Liver (tissue), 9 donors: ENCODE results near the gene EMCN. TPM values are rescaled to one million over a fixed set of nuclear protein-coding genes. Genes with fewer than 3 reads are reported as not detected.

ENCODE experiments used
- DNase-seq: peaks from one replicate; pipeline ENCODE4 v3.0.0-alpha.2; 2017; ENCODE audit warnings: low spot score
- H3K27ac ChIP-seq, 2 donors: one replicate each; pipeline ENCODE4 v1.7.0; 2013; ENCODE audit warnings: inconsistent platforms in 2 of 2, low read length in 2 of 2, control low read depth in 1 of 2, low read depth in 1 of 2, mild to moderate bottlenecking in 1 of 2
- H3K27me3 ChIP-seq, 4 donors: one replicate each; pipeline versions ENCODE4 v1.6.1 to v1.7.0; 2013; ENCODE audit warnings: low read length in 3 of 4, inconsistent platforms in 1 of 4, mild to moderate bottlenecking in 1 of 4, moderate library complexity in 1 of 4; ENCODE audit not compliant: control insufficient read depth in 4 of 4, insufficient read depth in 4 of 4
- H3K36me3 ChIP-seq, 4 donors: one replicate each; pipeline versions ENCODE4 v1.6.1 to v1.7.0; 2013; ENCODE audit warnings: low read length in 3 of 4, mild to moderate bottlenecking in 3 of 4, low read depth in 1 of 4, moderate library complexity in 1 of 4; ENCODE audit not compliant: control insufficient read depth in 4 of 4, insufficient read depth in 3 of 4
- H3K4me1 ChIP-seq, 4 donors: one replicate each; pipeline versions ENCODE4 v1.6.1 to v1.7.0; 2013; ENCODE audit warnings: low read length in 3 of 4, mild to moderate bottlenecking in 3 of 4, moderate library complexity in 1 of 4; ENCODE audit not compliant: control insufficient read depth in 4 of 4, insufficient read depth in 4 of 4
- H3K4me3 ChIP-seq, 3 donors: one replicate each; pipeline versions ENCODE4 v1.6.1 to v1.7.0; 2013; ENCODE audit warnings: low read length in 3 of 3, control low read depth in 1 of 3, low read depth in 1 of 3, mild to moderate bottlenecking in 1 of 3
- H3K9ac ChIP-seq, 2 donors: one replicate each; pipeline ENCODE4 v1.7.0; 2013; ENCODE audit warnings: low read length in 2 of 2, mild to moderate bottlenecking in 2 of 2, moderate library complexity in 2 of 2, control low read depth in 1 of 2, low read depth in 1 of 2
- H3K9me3 ChIP-seq, 4 donors: one replicate each; pipeline versions ENCODE4 v1.6.1 to v1.7.0; 2013; ENCODE audit warnings: low read length in 3 of 4; ENCODE audit not compliant: control insufficient read depth in 4 of 4
- CTCF ChIP-seq: fragments of 150-350 bp; IDR thresholded peaks from 2 replicates; pipeline ENCODE4 v1.5.1; 2017; ENCODE audit warnings: improper control_type of control experiment, low read depth, low read length; ENCODE audit not compliant: missing input control
- EGR1 ChIP-seq, 2 donors: IDR thresholded peaks; 2 replicates each; pipeline ENCODE4 v1.6.1; 2016 to 2018; ENCODE audit warnings: antibody characterized with exemption in 2 of 2, low read depth in 2 of 2
- FOXA1 ChIP-seq: IDR thresholded peaks from 2 replicates; pipeline ENCODE4 v1.6.1; 2016; ENCODE audit warnings: antibody characterized with exemption
- FOXA2 ChIP-seq: IDR thresholded peaks from 2 replicates; pipeline ENCODE4 v1.6.1; 2016; ENCODE audit warnings: antibody characterized with exemption
- GABPA ChIP-seq, 2 donors: IDR thresholded peaks in 1 of 2; conservative IDR thresholded peaks in 1 of 2; 2 replicates each; pipeline ENCODE4 v1.6.1; 2016; ENCODE audit warnings: antibody characterized with exemption in 2 of 2, mild to moderate bottlenecking in 1 of 2, moderate library complexity in 1 of 2
- HNF4A ChIP-seq, 2 donors: conservative IDR thresholded peaks; 2 replicates each; pipeline ENCODE4 v1.6.1; 2016; ENCODE audit warnings: antibody characterized with exemption in 2 of 2, mild to moderate bottlenecking in 2 of 2
- HNF4G ChIP-seq: IDR thresholded peaks from 2 replicates; pipeline ENCODE4 v1.6.1; 2016; ENCODE audit warnings: antibody characterized with exemption
- JUND ChIP-seq, 2 donors: IDR thresholded peaks; 2 replicates each; pipeline ENCODE4 v1.6.1; 2016; ENCODE audit warnings: antibody characterized with exemption in 2 of 2
- NR2F2 ChIP-seq: IDR thresholded peaks from 2 replicates; pipeline ENCODE4 v1.6.1; 2016; ENCODE audit warnings: antibody characterized with exemption
- RAD21 ChIP-seq, 2 donors: IDR thresholded peaks; 2 replicates each; pipeline ENCODE4 v1.6.1; 2016; ENCODE audit warnings: antibody characterized with exemption in 2 of 2, mild to moderate bottlenecking in 2 of 2
- REST ChIP-seq: IDR thresholded peaks from 2 replicates; pipeline ENCODE4 v1.6.1; 2016; ENCODE audit warnings: antibody characterized with exemption, mild to moderate bottlenecking
- RXRA ChIP-seq, 2 donors: IDR thresholded peaks; 2 replicates each; pipeline ENCODE4 v1.6.1; 2017 to 2018; ENCODE audit warnings: antibody characterized with exemption in 2 of 2, mild to moderate bottlenecking in 1 of 2
- SP1 ChIP-seq: IDR thresholded peaks from 2 replicates; pipeline ENCODE4 v1.6.1; 2018; ENCODE audit warnings: antibody characterized with exemption, mild to moderate bottlenecking
- TAF1 ChIP-seq: conservative IDR thresholded peaks from 2 replicates; pipeline ENCODE4 v1.6.1; 2016; ENCODE audit warnings: antibody characterized with exemption, mild to moderate bottlenecking
- YY1 ChIP-seq: IDR thresholded peaks from 2 replicates; pipeline ENCODE4 v1.6.1; 2016; ENCODE audit warnings: antibody characterized with exemption, mild to moderate bottlenecking
- WGBS: extraction: QIAGEN DNeasy Blood & Tissue Kit; methylation state at CpG from one replicate; pipeline ENCODE4 v1.1.7; 2013; 5-methylcytosine and 5-hydroxymethylcytosine counted together
- polyA plus RNA-seq, 2 donors: library from polyadenylated mRNA; stranded (reverse) in 1 of 2; unstranded in 1 of 2; fragments of 200-250 nt in 1 of 2; fragments of >200 nt in 1 of 2; fragmentation: Nextera tagmentation in 1 of 2; extraction: Ambion mirVana in 1 of 2; gene quantifications; one replicate each; pipeline versions ENCODE4 v1.2.1 to v1.2.3, GENCODE V29; 2013 to 2015
- total RNA-seq, 2 donors: library from RNA; depleted of rRNA; stranded (reverse); fragments of >200 nt; gene quantifications; one replicate each; pipeline ENCODE4 v1.2.3, GENCODE V29; 2014
- TF ChIP-seq, protein P1 (sequence below): IDR thresholded peaks from 2 replicates; pipeline ENCODE4 v1.6.1; 2016; ENCODE audit warnings: antibody characterized with exemption
- TF ChIP-seq, protein P2 (sequence below): IDR thresholded peaks from 2 replicates; pipeline ENCODE4 v1.6.1; 2016; ENCODE audit warnings: antibody characterized with exemption
- donor health status: healthy.
- donor health status: healthy.
- donor health status: healthy.
- donor health status: healthy.
- donor health status: healthy.

Gene EMCN
- total and polyA plus RNA-seq, 4 donors, result 1.8 to 4.4 (median 2.5) TPM

GRCh38 chr4:100555611-100556337, 38.0 kb upstream of the EMCN start:
- Histone ChIP-seq H3K9ac (no peak overlapping the region), H3K36me3 (no peaks in the 10 kb centered on the region), H3K4me3 (no peak overlapping the region), H3K27me3 (no peaks in the 10 kb centered on the region), H3K27ac (no peak overlapping the region), H3K9me3 (no peaks in the 10 kb centered on the region), H3K4me1 (no peaks in the 10 kb centered on the region)
- TF ChIP-seq, protein P1, sequence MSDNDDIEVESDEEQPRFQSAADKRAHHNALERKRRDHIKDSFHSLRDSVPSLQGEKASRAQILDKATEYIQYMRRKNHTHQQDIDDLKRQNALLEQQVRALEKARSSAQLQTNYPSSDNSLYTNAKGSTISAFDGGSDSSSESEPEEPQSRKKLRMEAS, result no peak
- no peak for TF ChIP-seq NR2F2
- no peak for TF ChIP-seq FOXA2
- TF ChIP-seq RAD21 (IDR thresholded peaks at IDR 0.05), result no peak
- TF ChIP-seq, protein P2, sequence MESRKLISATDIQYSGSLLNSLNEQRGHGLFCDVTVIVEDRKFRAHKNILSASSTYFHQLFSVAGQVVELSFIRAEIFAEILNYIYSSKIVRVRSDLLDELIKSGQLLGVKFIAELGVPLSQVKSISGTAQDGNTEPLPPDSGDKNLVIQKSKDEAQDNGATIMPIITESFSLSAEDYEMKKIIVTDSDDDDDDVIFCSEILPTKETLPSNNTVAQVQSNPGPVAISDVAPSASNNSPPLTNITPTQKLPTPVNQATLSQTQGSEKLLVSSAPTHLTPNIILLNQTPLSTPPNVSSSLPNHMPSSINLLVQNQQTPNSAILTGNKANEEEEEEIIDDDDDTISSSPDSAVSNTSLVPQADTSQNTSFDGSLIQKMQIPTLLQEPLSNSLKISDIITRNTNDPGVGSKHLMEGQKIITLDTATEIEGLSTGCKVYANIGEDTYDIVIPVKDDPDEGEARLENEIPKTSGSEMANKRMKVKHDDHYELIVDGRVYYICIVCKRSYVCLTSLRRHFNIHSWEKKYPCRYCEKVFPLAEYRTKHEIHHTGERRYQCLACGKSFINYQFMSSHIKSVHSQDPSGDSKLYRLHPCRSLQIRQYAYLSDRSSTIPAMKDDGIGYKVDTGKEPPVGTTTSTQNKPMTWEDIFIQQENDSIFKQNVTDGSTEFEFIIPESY, result no peak
- no peak for TF ChIP-seq GABPA (IDR thresholded peaks at IDR 0.05 in 1 of 2, conservative IDR thresholded peaks at IDR 0.05 in 1 of 2)
- TF ChIP-seq RXRA (IDR thresholded peaks at IDR 0.05), result no peak
- TF ChIP-seq TAF1, result no peak
- TF ChIP-seq HNF4A (conservative IDR thresholded peaks at IDR 0.05), result no peak
- TF ChIP-seq EGR1 (IDR thresholded peaks at IDR 0.05; ENCODE audit: low read depth in 2 of 2), result no peak
- no peak for TF ChIP-seq YY1
- no peak for TF ChIP-seq JUND (IDR thresholded peaks at IDR 0.05)
- no peak for TF ChIP-seq CTCF
- no peak for TF ChIP-seq HNF4G
- 60% methylated on average over 2 of the region's 2 CpGs for WGBS
- no peak for DNase-seq

GRCh38 chr4:100548200-100548560, 30.4 kb upstream of the EMCN start:
- WGBS, result 51% methylated on average over 1 of the region's 1 CpG
- Histone ChIP-seq H3K4me3 (no peak overlapping the region), H3K9ac (no peak overlapping the region)

More at GRCh38 chr4:100548200-100548560, 30.4 kb upstream of the EMCN start:
- Histone ChIP-seq H3K27ac (no peak overlapping the region), H3K4me1 (no peaks in the 10 kb centered on the region), H3K36me3 (no peaks in the 10 kb centered on the region), H3K9me3 (no peaks in the 10 kb centered on the region), H3K27me3 (no peaks in the 10 kb centered on the region)
- DNase-seq, result no peak
- TF ChIP-seq HNF4G, result no peak
- TF ChIP-seq YY1, result no peak
- no peak for TF ChIP-seq REST
- no peak for TF ChIP-seq CTCF
- TF ChIP-seq NR2F2, result no peak
- TF ChIP-seq SP1, result no peak
- TF ChIP-seq RXRA (IDR thresholded peaks at IDR 0.05), result no peak
- TF ChIP-seq, protein P2, result no peak
- TF ChIP-seq FOXA1, result no peak
- no peak for TF ChIP-seq EGR1 (IDR thresholded peaks at IDR 0.05; ENCODE audit: low read depth in 2 of 2)
